Mesothelial cell of epicardium (in vitro differentiated cells): ENCODE data around the gene CWF19L2. TPM values are rescaled to one million over a fixed set of nuclear protein-coding genes. Genes with fewer than 3 reads are reported as not detected.

Experiments
- DNase-seq, 2 experiments: peaks; one replicate each; pipeline ENCODE4 v3.0.0; 2021; ENCODE audit warnings: low spot score in 2 of 2; ENCODE audit not compliant: unreplicated experiment in 2 of 2
- H3K27ac Mint-ChIP-seq: 2 replicates; pipeline ENCODE4 v1.8.0; 2021; ENCODE audit warnings: mixed read lengths
- H3K27me3 Mint-ChIP-seq: 2 replicates; pipeline ENCODE4 v1.8.0; 2021; ENCODE audit warnings: low read depth, mixed read lengths
- H3K36me3 Mint-ChIP-seq: 2 replicates; pipeline ENCODE4 v1.8.0; 2021; ENCODE audit warnings: mixed read lengths
- H3K4me1 Mint-ChIP-seq: 2 replicates; pipeline ENCODE4 v1.8.0; 2021; ENCODE audit warnings: mixed read lengths
- H3K4me3 Mint-ChIP-seq: 2 replicates; pipeline ENCODE4 v1.8.0; 2021; ENCODE audit warnings: mild to moderate bottlenecking, moderate library complexity, mixed read lengths
- H3K9me3 Mint-ChIP-seq: 2 replicates; pipeline ENCODE4 v1.8.0; 2021; ENCODE audit warnings: mixed read lengths
- total RNA-seq: library from RNA; stranded (reverse); gene quantifications from 3 replicates; pipeline ENCODE4 v1.2.1, GENCODE V29; 2021
- TF ChIP-seq, protein P1 (sequence below): fragments of 200-600 bp; sonication (generic); IDR thresholded peaks from one replicate; pipeline ENCODE4 v1.5.0; 2021; ENCODE audit warnings: antibody characterized with exemption; ENCODE audit not compliant: unreplicated experiment

The CWF19L2 gene
- total RNA-seq, 1 donor from 2014 or later, result 15.9 TPM

DNA sequence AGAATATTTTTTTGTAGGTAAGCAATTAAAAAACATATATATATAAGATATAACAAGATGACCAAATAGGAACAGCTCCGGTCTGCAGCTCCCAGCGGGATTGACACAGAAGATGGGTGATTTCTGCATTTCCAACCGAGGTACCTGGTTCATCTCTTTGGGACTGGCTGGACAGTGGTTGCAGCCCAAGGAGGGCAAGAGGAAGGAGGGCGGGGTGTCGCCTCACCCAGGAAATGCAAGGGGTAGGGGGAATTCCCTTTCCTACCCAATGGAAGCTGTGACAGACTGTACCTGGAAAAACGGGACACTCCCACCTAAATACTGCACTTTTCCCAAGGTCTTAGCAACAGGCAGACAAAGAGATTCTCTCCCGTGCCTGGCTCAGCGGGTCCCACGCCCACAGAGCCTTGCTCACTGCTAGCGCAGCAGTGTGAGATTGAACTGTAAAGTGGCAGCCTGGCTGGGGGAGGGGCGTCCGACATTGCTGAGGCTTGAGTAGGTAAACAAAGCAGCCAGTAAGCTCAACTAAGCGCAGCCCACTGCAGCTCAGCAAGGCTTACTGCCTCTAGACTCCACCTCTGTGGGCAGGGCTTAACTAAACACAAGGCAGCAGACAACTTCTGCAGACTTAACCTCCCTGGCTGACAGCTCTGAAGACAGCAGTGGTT is 163.8 kb downstream of the CWF19L2 start:
- H3K27ac Mint-ChIP-seq, result no peak overlapping the region
- peaks cover 53% of the 10 kb centered on the region for H3K9me3 Mint-ChIP-seq
- TF ChIP-seq, protein P1, sequence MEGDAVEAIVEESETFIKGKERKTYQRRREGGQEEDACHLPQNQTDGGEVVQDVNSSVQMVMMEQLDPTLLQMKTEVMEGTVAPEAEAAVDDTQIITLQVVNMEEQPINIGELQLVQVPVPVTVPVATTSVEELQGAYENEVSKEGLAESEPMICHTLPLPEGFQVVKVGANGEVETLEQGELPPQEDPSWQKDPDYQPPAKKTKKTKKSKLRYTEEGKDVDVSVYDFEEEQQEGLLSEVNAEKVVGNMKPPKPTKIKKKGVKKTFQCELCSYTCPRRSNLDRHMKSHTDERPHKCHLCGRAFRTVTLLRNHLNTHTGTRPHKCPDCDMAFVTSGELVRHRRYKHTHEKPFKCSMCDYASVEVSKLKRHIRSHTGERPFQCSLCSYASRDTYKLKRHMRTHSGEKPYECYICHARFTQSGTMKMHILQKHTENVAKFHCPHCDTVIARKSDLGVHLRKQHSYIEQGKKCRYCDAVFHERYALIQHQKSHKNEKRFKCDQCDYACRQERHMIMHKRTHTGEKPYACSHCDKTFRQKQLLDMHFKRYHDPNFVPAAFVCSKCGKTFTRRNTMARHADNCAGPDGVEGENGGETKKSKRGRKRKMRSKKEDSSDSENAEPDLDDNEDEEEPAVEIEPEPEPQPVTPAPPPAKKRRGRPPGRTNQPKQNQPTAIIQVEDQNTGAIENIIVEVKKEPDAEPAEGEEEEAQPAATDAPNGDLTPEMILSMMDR, result no peak
- H3K4me1 Mint-ChIP-seq, result no peaks in the 10 kb centered on the region
- no peaks in the 10 kb centered on the region for H3K27me3 Mint-ChIP-seq
- H3K4me3 Mint-ChIP-seq, result no peak overlapping the region
- H3K36me3 Mint-ChIP-seq, result peaks cover 56% of the 10 kb centered on the region
- no peak for DNase-seq

DNA sequence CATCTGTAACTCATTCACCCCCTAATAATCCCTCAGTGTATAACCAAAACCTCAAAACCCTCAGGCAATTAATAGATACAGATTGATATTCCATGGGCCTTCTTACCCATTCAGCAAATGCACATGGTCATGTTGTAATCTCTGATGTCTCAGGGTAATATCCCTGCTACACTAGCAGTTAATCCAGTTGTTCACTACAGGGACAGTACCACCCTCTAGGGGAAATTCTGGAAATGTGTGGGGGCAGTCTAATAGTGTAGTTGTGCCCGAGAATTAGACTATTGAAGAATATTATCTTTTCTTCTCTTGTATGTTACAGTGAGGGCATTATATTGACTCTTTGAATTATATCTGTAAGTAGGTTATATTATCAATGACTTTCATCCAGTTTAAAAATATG is 175.4 kb downstream of the CWF19L2 start:
- Mint-ChIP-seq H3K36me3 (peaks cover 11% of the 10 kb centered on the region), H3K27me3 (no peaks in the 10 kb centered on the region), H3K27ac (no peak overlapping the region), H3K4me1 (no peaks in the 10 kb centered on the region), H3K9me3 (peaks cover 23% of the 10 kb centered on the region), H3K4me3 (no peak overlapping the region)
- DNase-seq, result no peak
- TF ChIP-seq, protein P1, result no peak

Other genes starting within 250 kb of the CWF19L2 start
- gene ALKBH8, start 107.9 kb upstream of the CWF19L2 start, total RNA-seq, result 5.5 to 7.2 TPM (median 7.1 TPM) in 3 replicates
- 0.69 to 0.75 TPM (median 0.73 TPM) in 3 replicates for gene ELMOD1, start 133.3 kb upstream of the CWF19L2 start, total RNA-seq